NCI-H446 (cell line): ENCODE measurements around the gene MGMT.

Source experiments
- DNase-seq, 2 experiments: peaks; one replicate each; lab custom pipeline; 2025; lab: John Stamatoyannopoulos, UW

The MGMT gene

DNA sequence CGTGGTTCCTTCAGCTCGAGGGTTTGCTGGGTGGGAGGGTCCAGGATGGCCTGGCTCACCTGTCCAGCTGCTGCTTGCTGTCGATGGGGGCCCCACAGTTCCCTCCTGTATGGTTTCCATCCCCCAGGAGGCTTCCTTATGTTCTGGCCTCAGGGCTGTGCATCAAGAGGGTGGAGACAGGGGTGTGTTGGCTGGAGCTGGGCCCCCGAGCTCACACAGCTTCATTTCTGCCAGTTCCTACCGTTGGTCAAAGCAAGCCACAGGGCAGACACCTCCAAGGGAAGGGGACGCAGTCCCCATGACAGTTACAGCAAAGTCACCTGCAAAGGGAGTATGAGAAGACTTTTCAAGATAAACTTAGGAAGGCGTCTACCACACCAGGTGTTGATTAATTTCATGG lies 340.2 kb downstream of the MGMT start:
- DNase-seq, result no peak

DNA sequence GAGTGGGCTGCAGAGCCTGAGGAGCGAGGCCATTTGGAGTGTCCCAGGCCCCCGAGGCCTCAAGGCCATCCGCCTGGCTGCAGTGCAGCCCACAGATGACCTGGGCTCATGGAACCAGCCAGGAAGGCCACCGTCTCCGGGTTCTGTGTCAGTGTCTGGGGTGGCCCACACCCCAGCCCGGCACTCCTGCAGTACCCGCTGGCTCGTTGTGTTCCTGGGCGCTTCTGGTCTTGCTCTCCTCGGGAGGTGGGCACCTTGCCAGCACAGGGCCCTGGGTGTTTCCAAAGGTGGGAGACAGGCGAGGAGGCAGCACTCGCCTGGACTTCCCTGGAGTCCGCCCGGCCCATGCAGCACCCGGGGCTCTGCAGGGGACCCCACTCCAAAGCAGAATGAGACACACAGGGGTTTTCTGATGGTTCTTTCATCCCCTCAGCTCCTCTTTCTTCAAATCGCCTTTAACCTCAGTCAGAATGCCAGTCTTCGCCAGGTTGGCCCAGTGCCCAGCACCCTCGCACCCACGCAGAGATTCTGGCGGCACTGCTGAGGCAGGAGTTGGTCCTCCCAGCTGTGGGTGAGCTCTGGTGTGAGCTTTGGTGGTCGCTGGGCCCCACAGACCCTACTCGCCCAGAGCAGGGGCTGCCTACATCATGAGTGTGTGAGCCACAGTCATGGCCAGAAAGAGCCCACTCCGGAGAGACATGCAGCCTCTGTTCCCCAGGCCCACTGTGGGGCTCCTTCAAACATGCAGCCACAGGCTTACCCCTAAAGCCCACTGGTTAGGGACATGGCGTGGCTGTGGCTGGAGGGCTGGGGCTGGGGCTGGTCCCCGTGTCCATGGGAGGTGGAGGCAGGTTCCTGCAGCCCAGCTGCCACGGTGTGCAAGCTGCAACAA lies 341.3 kb downstream of the MGMT start:
- DNase-seq, result no peak

DNA sequence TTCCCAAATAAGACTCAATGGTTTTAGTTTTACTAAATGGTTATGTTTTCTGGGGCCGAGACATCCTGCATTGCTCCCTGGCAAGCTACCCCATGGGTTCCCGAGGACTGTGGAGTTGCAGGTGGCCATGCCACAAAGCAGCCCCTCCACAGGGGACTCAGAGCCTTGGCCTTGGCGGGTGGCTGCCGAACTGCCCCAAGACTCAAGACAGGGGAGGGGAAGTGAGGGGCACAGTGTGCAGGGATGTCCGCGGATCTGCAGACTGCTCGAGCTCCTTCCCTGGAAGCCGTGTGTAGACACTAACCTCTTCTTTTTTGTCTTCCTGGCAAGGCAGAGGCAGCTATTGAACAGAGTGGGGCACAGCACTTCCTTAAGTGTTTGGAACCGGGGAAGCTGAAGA lies 342.4 kb downstream of the MGMT start:
- no peak for DNase-seq

DNA sequence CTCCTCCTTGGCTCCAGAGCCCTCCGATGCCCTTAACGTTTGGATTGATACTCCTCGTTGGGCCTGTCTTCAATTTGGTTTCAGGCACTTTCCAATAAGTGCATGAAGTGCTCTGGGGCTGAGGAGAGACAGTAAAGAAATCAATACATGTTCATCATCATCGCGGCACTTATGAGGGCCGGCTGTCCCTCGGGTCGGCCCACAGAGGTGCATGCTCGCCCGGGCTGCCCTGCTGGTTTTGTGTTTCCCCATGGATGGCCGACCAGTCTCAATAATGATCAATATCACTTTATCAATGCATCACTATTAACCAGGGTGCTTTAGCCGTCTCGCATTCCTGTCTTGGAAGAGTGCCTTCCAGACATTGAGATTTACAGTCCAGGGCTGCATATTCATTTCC lies 342.8 kb downstream of the MGMT start:
- DNase-seq, result no peak

DNA sequence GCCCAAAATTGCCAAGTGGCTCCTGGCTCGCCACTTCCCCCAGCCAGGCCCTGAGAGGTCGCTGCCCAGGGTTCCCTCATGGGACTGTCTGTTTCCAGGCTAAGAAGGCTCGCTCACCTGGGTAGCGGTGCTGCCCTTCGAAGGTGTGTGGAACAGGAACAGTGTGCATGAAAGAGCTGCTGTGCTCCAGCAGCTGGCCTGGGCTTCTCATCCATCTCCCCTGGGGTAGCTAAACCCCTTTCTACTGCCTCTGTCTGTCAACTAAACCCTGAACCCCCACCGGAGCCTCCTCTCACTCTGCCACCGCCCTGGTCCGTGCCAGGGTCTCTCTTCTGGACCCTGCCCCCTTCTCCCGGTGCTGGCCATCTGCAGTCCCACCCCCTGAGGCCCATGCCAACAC lies 344.2 kb downstream of the MGMT start:
- no peak for DNase-seq

DNA sequence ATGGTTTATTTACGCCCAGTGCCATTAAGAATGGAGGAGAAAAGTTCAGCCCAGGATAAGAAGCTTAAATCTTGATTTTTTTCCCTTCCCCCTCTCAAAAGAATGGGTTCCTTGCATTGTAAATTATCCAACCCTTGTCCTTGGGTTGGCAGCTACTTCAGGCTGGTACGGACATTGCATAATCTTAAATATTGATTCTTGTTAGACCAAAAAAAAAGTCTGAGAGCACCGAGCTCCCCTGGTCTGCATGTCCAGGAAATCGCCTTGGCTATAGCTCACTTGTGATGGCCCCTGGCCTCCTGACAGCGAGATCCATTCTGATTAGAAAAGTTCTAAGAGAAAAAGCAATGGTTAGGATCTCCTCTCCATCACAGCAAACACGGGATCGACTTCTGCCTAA lies 345.4 kb downstream of the MGMT start:
- DNase-seq, result no peak

DNA sequence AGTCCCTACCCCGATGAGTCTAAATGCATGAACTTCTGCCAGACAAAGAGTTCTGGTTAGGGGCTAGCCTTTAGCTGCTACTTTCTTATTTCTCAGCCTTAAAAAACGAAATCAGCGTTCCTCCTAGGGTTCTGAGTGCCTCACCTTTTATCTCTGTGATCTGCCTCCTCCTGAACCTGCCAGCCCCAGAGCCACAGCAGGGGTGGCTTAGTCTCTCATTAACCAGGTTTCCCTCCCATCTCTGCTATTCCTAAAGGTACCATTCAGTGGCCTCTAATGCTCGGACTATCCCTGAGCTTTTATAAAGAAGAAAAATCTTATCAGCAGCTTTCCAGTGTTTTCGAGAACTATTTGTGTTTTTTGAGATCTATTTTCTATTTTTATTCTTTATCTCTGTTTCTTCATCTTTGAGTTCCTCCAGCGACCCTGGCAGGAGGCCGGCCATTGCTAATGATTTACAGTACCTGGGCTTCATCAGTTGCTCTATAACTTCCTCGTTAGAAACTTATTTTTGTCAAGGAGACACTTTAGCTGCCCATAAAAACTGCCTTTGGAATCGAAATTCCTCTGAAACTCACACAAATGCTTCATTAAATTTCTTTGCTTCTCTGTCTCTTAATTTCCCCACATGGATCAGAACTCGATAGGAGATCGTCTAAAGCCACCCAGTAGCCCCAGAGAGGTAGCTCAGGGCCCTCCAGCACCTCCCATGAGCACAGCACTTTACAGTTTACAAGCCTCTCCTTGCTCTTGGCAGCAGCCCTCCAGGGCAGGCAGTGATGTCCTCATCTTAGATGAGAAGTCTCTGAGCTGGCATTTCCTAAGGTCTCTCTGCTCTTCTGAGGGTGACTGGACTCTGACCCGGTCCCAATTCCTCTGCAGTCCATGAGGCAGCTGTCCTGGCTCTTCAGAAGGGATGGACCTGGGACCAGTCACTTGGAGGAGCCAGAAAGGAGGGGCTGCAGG lies 347.9 kb downstream of the MGMT start:
- DNase-seq, result no peak

DNA sequence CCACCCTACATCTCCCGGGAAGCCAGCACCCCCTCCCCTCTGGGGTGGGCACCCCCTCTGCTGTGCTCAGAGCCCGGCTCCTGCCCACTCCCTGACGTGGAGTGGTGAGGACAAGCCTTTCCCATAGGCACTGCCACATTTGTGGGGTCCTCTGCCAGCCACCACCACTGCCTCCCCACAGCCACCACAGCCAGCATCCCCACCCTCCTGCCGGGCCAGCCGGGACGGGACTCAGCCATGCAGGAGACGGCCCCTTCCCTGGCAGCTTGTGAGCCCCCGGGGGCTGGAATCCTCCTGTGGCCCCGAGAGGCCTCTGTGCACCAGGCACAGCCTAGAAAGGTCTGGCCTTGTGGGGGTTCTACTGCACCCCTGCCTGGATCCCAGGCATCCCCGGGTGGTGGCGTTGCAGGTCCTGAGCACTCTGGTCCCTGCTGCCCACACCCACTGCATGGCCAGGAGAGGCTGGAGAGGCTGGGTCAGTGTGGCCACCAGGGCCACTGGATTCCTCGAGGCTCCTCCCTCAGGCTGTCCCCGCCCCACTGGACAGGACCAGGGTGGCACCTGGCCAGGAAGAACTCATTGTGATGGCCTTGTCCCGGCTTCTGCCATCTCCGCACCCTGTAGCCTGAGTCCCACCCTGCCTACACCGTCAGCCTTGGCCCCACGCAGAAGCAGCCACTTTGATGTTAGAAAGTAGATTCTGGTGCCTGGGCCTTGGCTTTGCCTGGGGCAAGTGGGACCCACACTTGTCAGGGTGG lies 349.0 kb downstream of the MGMT start:
- no peak for DNase-seq

DNA sequence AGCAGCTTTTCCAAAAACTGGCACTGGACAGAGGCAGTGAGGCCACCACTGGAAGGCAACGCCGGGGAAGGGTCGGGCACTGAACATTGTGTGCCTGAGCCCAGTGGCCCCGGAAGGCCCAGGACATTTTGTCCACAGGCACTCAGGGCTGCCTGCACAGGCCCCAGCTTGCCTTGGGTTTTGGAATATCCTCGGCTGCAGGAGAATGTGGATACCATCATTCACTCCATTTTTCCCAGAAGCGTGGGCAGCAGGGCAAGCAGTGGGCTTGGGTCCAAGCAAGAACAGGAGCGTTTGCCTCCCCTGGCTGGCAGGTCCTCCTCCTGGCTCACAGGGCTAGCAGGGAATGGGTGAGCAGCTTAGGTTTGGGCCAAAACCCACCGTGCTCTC lies 349.6 kb downstream of the MGMT start:
- DNase-seq, result no peak
